ENCODE results near the gene ZNF287. TPM values are rescaled to one million over a fixed set of nuclear protein-coding genes. Genes with fewer than 3 reads are reported as not detected.

ZNF287 gene
- total RNA-seq, 2 donors from 2014 or later = 2.6 to 5.9 TPM

DNA sequence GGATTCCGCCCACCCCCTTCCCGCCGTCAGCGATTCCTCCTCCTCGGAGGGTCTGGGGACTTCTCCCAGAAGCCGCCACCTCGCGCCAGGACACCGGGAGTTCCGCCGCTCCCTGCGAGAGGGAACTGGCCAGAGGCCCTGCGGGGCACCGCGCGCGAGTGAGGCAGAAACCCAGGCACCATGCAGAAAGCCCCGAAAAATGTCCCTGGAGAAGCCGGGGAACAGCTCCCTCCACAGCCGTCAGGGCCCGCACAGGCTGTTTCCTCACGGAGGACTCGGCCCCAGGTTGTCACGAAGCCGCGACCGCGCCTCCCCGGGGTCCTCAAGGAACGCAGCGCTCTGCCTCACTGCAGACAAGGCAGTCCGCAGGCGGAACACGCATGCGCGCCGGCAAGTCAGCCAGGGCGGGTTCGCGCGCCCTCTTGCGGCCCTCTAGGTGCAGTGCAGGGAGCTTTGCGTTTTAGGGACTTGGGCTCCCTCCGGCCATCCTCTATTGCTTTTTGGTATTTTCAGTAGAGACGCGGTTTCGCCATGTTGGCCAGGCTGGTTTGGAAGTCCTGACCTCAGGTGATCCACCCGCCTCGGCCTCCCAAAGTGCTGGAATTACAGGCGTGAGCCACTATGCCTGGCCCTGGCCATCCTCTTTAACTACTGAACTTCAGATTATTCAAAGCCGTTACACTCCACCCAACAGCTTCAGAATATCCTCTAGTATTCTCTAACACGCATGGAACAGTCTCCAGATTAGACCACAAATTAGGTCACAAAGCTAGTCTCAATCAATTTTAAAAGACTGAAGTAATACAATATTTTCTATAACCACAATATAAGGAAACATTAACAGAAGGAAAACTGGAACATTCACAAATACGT lies 20.3 kb upstream of the ZNF287 start:
- H3K4me1 ChIP-seq (ENCODE audit: control insufficient read depth in 1 of 2, low read depth in 2 of 2) = peaks cover 4% of the 10 kb centered on the region in 2 donors
- ATAC-seq (ENCODE audit: insufficient number of reproducible peaks, low FRiP score, low read depth) (peak; percentile 61), DNase-seq (ENCODE audit: low spot score) (peak; percentile 58)
- H3K4me3 ChIP-seq = peak overlapping the region; percentile 84
- H3K9me3 ChIP-seq = no peaks in the 10 kb centered on the region
- H3K27ac ChIP-seq = peak overlapping the region; percentile 54 to 64
- no peaks in the 10 kb centered on the region for H3K27me3 ChIP-seq (replicated peaks; ENCODE audit: insufficient read depth)
- TF ChIP-seq, protein P1, sequence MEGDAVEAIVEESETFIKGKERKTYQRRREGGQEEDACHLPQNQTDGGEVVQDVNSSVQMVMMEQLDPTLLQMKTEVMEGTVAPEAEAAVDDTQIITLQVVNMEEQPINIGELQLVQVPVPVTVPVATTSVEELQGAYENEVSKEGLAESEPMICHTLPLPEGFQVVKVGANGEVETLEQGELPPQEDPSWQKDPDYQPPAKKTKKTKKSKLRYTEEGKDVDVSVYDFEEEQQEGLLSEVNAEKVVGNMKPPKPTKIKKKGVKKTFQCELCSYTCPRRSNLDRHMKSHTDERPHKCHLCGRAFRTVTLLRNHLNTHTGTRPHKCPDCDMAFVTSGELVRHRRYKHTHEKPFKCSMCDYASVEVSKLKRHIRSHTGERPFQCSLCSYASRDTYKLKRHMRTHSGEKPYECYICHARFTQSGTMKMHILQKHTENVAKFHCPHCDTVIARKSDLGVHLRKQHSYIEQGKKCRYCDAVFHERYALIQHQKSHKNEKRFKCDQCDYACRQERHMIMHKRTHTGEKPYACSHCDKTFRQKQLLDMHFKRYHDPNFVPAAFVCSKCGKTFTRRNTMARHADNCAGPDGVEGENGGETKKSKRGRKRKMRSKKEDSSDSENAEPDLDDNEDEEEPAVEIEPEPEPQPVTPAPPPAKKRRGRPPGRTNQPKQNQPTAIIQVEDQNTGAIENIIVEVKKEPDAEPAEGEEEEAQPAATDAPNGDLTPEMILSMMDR (IDR thresholded peaks at IDR 0.05) = peak; percentile 98
- H3K36me3 ChIP-seq = no peaks in the 10 kb centered on the region

DNA sequence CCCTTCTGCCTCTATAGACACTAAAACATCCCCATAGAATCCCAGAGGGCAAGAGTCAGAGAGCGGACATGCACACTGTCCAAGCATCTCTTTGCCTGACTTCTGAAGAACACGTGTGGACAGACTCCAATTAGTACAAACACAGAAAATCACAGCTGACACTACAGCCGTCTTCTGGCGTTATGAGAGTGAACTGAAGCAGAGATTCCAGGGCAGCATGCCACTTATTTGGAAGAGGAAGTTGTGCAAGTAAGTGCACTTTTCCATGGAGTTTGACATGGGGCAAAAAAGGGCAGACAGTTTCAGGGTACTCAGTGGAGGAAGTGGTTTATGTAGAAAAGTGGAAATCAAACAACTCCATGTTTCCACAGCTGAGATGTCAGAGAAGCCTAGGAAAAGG lies 16.8 kb upstream of the ZNF287 start:
- Histone ChIP-seq H3K27me3 (replicated peaks; ENCODE audit: insufficient read depth) (no peaks in the 10 kb centered on the region), H3K9me3 (no peaks in the 10 kb centered on the region), H3K36me3 (no peaks in the 10 kb centered on the region), H3K4me1 (ENCODE audit: control insufficient read depth in 1 of 2, low read depth in 2 of 2) (peaks cover 4 to 12% of the 10 kb centered on the region in 2 donors), H3K4me3 (no peak overlapping the region), H3K27ac (no peak overlapping the region)
- no peak for DNase-seq (ENCODE audit: low spot score)
- TF ChIP-seq, protein P1 (IDR thresholded peaks at IDR 0.05) = no peak
- ATAC-seq (ENCODE audit: insufficient number of reproducible peaks, low FRiP score, low read depth) = no peak

DNA sequence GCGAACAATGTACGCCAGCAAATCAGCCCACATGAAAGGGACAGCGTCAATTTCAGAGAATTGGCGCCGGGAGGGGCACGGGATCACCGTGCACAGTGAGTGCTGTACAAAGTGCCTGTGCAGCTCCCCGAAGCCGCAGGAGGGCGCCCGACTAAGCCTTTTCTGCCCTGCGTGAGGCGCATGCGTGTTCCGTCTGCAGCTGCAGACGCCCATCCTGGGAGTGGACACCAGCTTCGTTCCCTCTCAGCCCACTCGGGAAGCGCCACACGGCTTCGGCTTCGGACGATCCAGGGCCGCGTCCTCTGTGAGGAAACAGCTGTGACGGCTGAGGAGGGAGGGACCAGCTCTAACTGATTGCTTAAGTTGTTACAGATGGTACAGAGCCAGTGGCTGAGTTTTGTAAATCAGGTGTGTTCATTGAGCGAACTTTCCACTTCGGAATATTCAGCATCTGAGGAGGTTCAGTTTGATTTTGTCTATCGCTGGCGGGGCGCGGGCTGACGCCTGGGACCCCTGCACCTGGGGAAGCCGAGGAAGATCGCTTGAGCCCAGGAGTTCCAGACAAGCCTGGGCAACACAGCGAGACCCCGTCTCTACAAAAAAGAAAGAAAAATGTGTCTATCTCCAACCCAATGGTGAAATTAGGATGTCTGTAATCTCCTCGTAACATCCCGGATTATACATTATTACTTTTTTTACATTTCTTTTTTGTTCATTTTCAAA lies 15.4 kb upstream of the ZNF287 start:
- H3K9me3 ChIP-seq = no peaks in the 10 kb centered on the region
- ATAC-seq (ENCODE audit: insufficient number of reproducible peaks, low FRiP score, low read depth) = peak; percentile 73
- peaks cover 4 to 12% of the 10 kb centered on the region in 2 donors for H3K4me1 ChIP-seq (ENCODE audit: control insufficient read depth in 1 of 2, low read depth in 2 of 2)
- H3K4me3 ChIP-seq = peak overlapping the region; percentile 68
- no peaks in the 10 kb centered on the region for H3K36me3 ChIP-seq
- DNase-seq (ENCODE audit: low spot score) = peak; percentile 64
- H3K27ac ChIP-seq = no peak overlapping the region
- no peaks in the 10 kb centered on the region for H3K27me3 ChIP-seq (replicated peaks; ENCODE audit: insufficient read depth)
- TF ChIP-seq, protein P1 (IDR thresholded peaks at IDR 0.05) = peak; percentile 83

DNA sequence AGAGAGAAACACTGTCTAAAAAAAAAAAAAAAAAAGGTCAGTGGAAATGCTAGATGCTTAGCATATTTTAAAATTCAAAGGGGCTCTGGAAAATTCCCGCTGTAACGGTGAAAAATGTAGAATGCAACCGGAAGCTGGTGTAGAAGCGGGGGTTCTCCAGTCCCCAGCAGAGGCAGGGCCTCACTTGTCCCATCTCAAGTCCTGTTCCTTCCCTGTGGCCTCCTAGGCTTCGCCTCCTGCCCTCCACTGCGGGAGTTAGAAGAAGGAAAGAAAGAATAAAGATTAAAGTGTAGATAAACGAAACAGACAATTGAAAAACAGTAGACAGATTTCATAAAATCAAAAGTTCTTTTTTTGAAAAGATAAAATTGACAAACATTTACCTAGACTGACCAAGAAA lies 14.8 kb upstream of the ZNF287 start:
- TF ChIP-seq, protein P1 (IDR thresholded peaks at IDR 0.05) = no peak
- Histone ChIP-seq H3K36me3 (no peaks in the 10 kb centered on the region), H3K27ac (no peak overlapping the region), H3K9me3 (no peaks in the 10 kb centered on the region), H3K4me1 (ENCODE audit: control insufficient read depth in 1 of 2, low read depth in 2 of 2) (peaks cover 3 to 12% of the 10 kb centered on the region in 2 donors), H3K4me3 (peak overlapping the region; percentile 68), H3K27me3 (replicated peaks; ENCODE audit: insufficient read depth) (no peaks in the 10 kb centered on the region)
- DNase-seq (ENCODE audit: low spot score) = no peak
- ATAC-seq (ENCODE audit: insufficient number of reproducible peaks, low FRiP score, low read depth) = no peak

DNA sequence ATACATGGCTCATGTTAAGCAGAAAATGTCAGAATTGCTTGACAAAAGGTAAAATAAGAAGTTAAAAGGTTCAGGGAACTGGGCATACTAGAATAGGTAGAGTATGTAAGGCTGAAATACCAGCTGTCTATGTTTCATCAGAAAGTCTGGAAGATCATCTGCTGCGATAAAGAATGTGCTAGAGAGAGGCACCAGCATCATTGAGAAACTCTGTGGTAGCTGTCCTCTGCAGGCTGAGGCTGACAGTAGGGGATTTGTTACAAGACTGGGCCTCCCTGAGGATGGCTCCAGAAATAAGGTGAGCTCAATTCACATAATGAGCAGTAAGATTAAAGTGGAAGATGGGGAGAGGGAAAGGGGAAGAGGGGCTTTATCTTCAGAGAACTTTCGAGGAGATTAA lies 4.5 kb upstream of the ZNF287 start:
- Histone ChIP-seq H3K27ac (no peak overlapping the region), H3K36me3 (no peaks in the 10 kb centered on the region), H3K9me3 (no peaks in the 10 kb centered on the region), H3K27me3 (replicated peaks; ENCODE audit: insufficient read depth) (no peaks in the 10 kb centered on the region), H3K4me1 (ENCODE audit: control insufficient read depth in 1 of 2, low read depth in 2 of 2) (no peaks in the 10 kb centered on the region), H3K4me3 (no peak overlapping the region)
- ATAC-seq (ENCODE audit: insufficient number of reproducible peaks, low FRiP score, low read depth) (no peak), DNase-seq (ENCODE audit: low spot score) (no peak)
- TF ChIP-seq, protein P1 (IDR thresholded peaks at IDR 0.05) = no peak

Data from thoracic aorta (tissue), 2 donors.